ENCODE results near the gene SEMA5A. TPM values are rescaled to one million over a fixed set of nuclear protein-coding genes. Genes with fewer than 3 reads are reported as not detected.

The SEMA5A gene
- total and polyA plus RNA-seq, 2 of the 8 experiments (the other 6 are each of a cell fraction or from before 2014, with no cell fraction given): 5.3 to 8.9 TPM

DNA sequence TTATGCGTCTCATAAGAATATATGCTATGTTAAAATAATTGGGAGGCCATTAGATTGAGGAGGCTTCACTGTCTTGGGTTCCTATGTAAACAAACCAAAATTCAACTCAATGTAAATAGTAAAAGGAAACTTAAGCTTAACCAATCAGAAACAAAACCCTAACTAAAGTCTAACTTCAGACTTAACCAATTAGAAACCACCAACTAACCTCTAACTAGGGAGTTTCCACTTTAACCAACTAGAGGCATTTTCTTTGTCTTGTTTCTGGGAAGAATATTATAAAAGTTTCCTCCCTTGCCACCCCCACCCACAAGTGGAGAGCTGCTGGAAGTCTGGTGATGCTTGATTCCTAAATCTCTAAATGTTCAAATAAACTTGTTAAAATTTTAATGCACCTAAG, 214.5 kb downstream of the SEMA5A start:
- Histone ChIP-seq H2BK20ac (ENCODE audit: low read length) (no peak overlapping the region), H2AFZ (ENCODE audit: low read length) (no peak overlapping the region), H3K9ac (replicated peaks in 1 of 4; ENCODE audit: extremely low read depth in 1 of 4, low read depth in 3 of 4, low read length in 3 of 4) (no peak overlapping the region), H3K18ac (ENCODE audit: extremely low read depth, low read length) (no peak overlapping the region), H3K9me3 (ENCODE audit: insufficient read depth in 2 of 2, low read depth in 1 of 2, low read length in 1 of 2) (no peaks in the 10 kb centered on the region), H3K14ac (ENCODE audit: insufficient read length) (no peak overlapping the region), H4K8ac (ENCODE audit: extremely low read depth, insufficient read depth, low read length) (no peak overlapping the region), H3K4me3 (ENCODE audit: extremely low read depth in 1 of 4, insufficient read depth in 2 of 4, low read depth in 3 of 4, low read length in 4 of 4) (no peak overlapping the region), H2BK120ac (replicated peaks; ENCODE audit: low read depth, low read length) (no peak overlapping the region), H2BK12ac (ENCODE audit: low read depth, low read length) (no peak overlapping the region), H3K27me3 (replicated peaks in 1 of 4; ENCODE audit: control insufficient read depth in 3 of 4, extremely low read depth in 1 of 4, insufficient read depth in 3 of 4, low read length in 3 of 4) (no peaks in the 10 kb centered on the region), H2BK15ac (ENCODE audit: low read length) (no peak overlapping the region), H3K36me3 (ENCODE audit: control insufficient read depth in 2 of 4, insufficient read depth in 4 of 4, low read length in 3 of 4) (no peaks in the 10 kb centered on the region), H3K23me2 (ENCODE audit: low read depth, low read length) (no peaks in the 10 kb centered on the region), H2BK5ac (ENCODE audit: low read depth, low read length) (no peak overlapping the region), H3K79me2 (ENCODE audit: control insufficient read depth in 1 of 2, insufficient read depth in 2 of 2, low read length in 2 of 2) (no peaks in the 10 kb centered on the region), H3K23ac (ENCODE audit: insufficient read length) (no peak overlapping the region), H3K4me2 (ENCODE audit: insufficient read depth in 1 of 2, low read depth in 2 of 2, low read length in 2 of 2) (no peak overlapping the region), H4K20me1 (replicated peaks in 1 of 2; ENCODE audit: control insufficient read depth in 1 of 2, insufficient read depth in 2 of 2, low read length in 2 of 2) (peaks cover 0 to 3% of the 10 kb centered on the region in 2 experiments), H2AK5ac (ENCODE audit: low read depth, low read length) (no peak overlapping the region), H3K56ac (replicated peaks; ENCODE audit: insufficient read length, low read depth, low read length) (no peak overlapping the region), H3K79me1 (ENCODE audit: low read depth, low read length) (no peaks in the 10 kb centered on the region), H4K5ac (ENCODE audit: insufficient read length, low read depth, low read length) (no peak overlapping the region), H3K4ac (replicated peaks; ENCODE audit: insufficient read length, low read depth, low read length) (no peak overlapping the region), H4K91ac (replicated peaks; ENCODE audit: insufficient read length, low read length) (no peak overlapping the region), H3K4me1 (replicated peaks in 1 of 4; ENCODE audit: control insufficient read depth in 3 of 4, insufficient read depth in 4 of 4, low read length in 3 of 4) (no peaks in the 10 kb centered on the region), H3K27ac (ENCODE audit: low read depth, low read length) (no peak overlapping the region)
- POLR2A ChIA-PET (ENCODE audit: partially characterized antibody): no interaction called here
- TF ChIP-seq RAD21 (IDR thresholded peaks at IDR 0.05 in 1 of 2, conservative IDR thresholded peaks at IDR 0.05 in 1 of 2; ENCODE audit: low read depth in 2 of 2, low read length in 2 of 2) (no peak), RNF2 (IDR thresholded peaks at IDR 0.05; ENCODE audit: borderline replicate concordance, low read depth, low read length, missing control alignments, poor library complexity, severe bottlenecking) (no peak), JUND (IDR thresholded peaks at IDR 0.05; ENCODE audit: low read length) (no peak), TBP (IDR thresholded peaks at IDR 0.05; ENCODE audit: low read depth, low read length) (no peak), TEAD4 (IDR thresholded peaks at IDR 0.05; ENCODE audit: low read depth, low read length) (no peak)
- TF ChIP-seq, protein P1, sequence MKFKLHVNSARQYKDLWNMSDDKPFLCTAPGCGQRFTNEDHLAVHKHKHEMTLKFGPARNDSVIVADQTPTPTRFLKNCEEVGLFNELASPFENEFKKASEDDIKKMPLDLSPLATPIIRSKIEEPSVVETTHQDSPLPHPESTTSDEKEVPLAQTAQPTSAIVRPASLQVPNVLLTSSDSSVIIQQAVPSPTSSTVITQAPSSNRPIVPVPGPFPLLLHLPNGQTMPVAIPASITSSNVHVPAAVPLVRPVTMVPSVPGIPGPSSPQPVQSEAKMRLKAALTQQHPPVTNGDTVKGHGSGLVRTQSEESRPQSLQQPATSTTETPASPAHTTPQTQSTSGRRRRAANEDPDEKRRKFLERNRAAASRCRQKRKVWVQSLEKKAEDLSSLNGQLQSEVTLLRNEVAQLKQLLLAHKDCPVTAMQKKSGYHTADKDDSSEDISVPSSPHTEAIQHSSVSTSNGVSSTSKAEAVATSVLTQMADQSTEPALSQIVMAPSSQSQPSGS (IDR thresholded peaks at IDR 0.05; ENCODE audit: low read length): no peak
- FAIRE-seq: no peak
- DNase-seq (ENCODE audit: low read depth in 1 of 2, low spot score in 2 of 2): no peak
- 95% methylated on average over 1 of the region's 1 CpG; no CpG with 5 or more reads in 1 of the 2 experiments for WGBS, 2 experiments (ENCODE audit: extremely low coverage in 1 of 2, insufficient coverage in 1 of 2, insufficient read length in 1 of 2, insufficient replicate concordance in 2 of 2, low coverage in 1 of 2, low lambda C conversion rate in 2 of 2, missing lambda C conversion rate in 1 of 2)
- CTCF ChIA-PET (ENCODE audit: partially characterized antibody): interaction anchor here (0.9 kb wide), 1 partner anchor 199 kb away, joined by 3 read pairs; no protein-coding TSS in a partner anchor

Measured in H1 (cell line).